Activated gamma-delta T cell treated with Interleukin-2 at 50 U/mL for 16 hours (primary cell): ENCODE measurements around the gene NDUFAF2.
"Not testable (repeated sequence)": the region's sequence is repeated elsewhere in the genome, so short reads cannot be mapped to it uniquely, and the experiment has no call there.

Experiments used
- DNase-seq: peaks from one replicate; pipeline ENCODE4 v3.0.0-alpha.2; 2020

NDUFAF2 gene

GRCh38 chr5:60944904-60945812 lies at the start of gene NDUFAF2, which contains the start of gene ERCC8:
Gene NDUFAF2 (plus strand): TSS chr5:60945205. CDS start chr5:60945256, 51 bp downstream.
Gene ERCC8 (minus strand): TSS chr5:60945070. CDS start chr5:60945008, 62 bp downstream.
- peak; percentile 82 for DNase-seq

DNA sequence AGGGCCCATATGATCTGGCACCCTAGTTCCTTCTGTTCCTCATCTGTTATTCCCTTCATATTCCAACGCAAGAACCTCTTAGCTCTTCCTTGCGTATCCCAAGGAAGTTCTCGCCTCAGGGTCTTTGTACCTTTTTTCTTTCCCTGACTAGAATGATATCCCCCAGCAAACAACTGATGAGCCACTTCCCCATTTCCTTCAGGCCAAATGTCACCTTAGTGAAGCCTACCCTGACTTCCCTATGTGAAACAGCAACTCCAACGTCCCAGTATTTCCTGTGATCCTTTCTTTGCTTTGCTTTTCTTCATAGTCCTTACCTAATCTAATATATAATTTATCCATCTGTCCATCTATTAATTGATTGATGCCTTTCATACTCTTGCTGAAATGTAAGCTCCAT lies 48.0 kb upstream of the NDUFAF2 start:
- no peak for DNase-seq

GRCh38 chr5:60903356-60903755 lies 41.6 kb upstream of the NDUFAF2 start:
- no peak for DNase-seq

GRCh38 chr5:60916646-60917045 lies 28.4 kb upstream of the NDUFAF2 start:
- DNase-seq, result no peak

DNA sequence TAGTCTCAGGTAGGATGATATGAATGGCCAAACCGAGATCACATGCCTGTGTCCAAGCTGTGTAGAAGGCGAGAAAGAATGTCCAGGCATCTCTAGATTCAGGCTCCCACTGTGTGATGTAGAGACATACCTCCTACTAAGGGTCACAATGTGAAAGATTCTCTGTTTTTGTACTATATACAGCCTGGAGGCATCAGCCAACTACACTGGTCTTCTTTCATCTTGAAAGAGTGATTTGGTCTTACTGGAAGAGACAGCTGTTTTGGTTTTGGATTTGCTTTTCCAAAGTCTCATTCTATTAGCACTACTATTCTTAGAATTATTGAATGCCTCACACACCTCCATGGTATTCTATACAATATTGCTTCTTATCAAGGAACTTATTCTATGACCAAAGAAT lies 26.5 kb upstream of the NDUFAF2 start:
- no peak for DNase-seq

GRCh38 chr5:60927450-60927849 lies 17.6 kb upstream of the NDUFAF2 start:
- DNase-seq, result no peak

- DNase-seq, result no peak
These were observed 16.0 kb upstream of the NDUFAF2 start for GRCh38 chr5:60929024-60929423.

DNA sequence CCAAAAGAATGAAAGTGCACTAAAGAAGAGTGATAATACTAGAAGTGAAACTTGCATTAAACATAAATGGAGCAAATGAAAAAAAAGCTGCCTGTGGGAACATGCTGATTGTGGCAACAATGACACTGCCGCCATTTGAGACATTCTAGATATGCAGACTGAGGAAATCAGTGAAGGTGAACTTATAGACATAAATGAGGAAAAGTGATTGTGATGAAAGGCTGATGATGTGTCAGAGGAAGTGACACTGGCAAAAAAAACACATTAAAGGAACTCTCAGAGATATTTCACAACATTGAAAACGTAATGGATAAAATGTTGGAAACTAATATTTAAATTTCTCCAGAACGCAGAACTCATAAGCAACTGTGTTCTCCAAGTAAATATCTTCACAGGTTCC lies 1.4 kb upstream of the NDUFAF2 start:
- DNase-seq, result no peak

- peak; percentile 25 for DNase-seq
These were observed 795 bp downstream of the NDUFAF2 start for GRCh38 chr5:60945813-60946187.

GRCh38 chr5:60948738-60949137 lies 3.7 kb downstream of the NDUFAF2 start:
- DNase-seq, result no peak

DNA sequence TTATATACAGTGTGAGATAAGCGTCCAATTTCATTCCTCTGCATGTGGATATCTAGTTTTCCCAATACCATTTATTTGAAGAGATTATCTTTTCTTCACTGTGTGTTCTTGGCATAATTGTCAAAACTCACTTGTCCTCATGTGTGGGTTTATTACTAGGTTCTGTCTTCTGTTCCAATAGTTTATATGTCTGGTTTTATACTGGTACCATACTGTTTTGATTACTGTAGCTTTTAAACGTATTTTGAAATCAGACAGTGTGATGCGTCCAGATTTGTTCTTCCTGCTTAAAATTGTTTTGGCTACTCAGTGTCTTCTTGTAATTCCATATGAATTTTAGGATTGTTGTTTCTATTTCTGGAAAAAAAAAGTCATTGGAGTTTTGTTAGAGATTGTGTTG lies 10.2 kb downstream of the NDUFAF2 start:
- DNase-seq, result no peak

- DNase-seq, result no peak
These were observed 13.1 kb downstream of the NDUFAF2 start for GRCh38 chr5:60958088-60958487.

DNA sequence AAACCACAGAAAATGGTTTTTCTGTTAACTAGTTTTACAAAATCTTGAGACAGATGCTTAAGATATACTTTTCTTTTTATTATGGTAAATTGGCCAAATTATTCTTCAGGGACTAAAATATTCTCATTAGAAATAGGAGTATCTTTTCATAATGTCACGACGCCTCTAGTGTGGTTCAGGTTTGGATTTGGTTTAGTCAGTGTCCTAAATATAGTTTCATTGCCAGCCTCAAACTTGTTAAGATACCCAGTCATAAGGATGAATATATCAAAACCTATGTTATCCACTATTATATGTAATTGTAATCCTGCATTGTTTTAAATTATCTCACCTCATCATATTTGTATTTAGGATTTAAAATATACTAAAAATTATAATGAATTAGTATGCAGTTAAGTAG lies 13.7 kb downstream of the NDUFAF2 start:
- no peak for DNase-seq

GRCh38 chr5:60959156-60959555 lies 14.2 kb downstream of the NDUFAF2 start:
- DNase-seq, result no peak

DNA sequence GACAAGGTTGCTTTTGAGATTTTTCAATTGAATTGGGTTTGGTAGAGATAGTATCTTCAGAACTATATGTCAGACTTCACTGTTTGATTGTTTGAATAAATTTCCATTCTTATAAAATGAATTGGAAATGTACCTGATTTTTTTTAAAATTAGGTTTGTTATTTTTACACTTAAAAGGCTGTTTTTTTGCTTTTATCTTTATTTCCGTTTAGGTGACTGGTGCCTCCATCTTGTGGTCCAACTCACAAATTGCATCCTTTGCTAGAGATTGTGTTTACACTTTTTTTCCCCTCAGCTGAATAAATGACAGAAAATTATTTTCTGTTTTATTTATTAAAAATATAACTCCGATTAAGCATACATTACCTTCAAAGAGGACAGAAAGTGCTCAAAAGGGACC lies 15.6 kb downstream of the NDUFAF2 start:
- no peak for DNase-seq

DNA sequence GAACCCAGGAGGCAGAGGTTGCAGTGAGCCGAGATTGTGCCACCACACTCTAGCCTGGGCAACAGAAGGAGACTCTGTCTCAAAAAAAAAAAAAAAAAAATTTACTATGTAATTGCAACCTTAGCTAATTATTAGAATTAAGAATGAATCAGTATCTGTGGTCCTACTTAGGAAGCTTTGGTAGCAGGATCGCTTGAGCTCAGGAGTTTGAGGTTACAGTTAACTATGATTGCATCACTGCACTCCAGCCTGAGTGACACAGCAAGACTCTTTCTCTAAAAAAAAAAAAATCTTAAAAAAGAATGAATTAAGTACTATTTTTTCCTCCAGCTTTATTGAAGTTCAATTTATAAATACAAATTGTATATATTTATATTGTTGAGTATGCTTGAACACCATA lies 16.7 kb downstream of the NDUFAF2 start:
- no peak for DNase-seq

DNA sequence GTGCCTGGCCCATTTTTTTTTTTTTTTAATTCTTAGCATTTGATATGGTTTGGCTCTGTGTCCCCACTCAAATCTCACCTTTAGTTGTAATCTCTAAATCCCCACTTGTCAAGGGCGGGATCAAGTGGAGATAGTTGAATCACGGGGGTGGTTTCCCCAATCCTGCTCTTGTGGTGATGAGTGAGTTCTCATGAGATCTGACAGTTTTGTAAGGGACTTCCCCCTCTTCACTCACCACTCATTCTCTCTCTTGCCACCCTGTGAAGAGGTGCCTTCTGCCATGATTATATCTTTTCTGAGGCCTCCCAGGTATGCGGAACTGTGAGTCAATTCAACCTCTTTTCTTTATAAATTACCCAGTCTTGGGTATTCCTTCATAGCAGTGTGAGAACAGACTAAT lies 27.2 kb downstream of the NDUFAF2 start:
- no peak for DNase-seq

- DNase-seq, result no peak
These were observed 33.1 kb downstream of the NDUFAF2 start for GRCh38 chr5:60977956-60978737.

- no peak for DNase-seq
These were observed 34.0 kb downstream of the NDUFAF2 start for GRCh38 chr5:60978968-60979367.

GRCh38 chr5:60980511-60980910 lies 35.5 kb downstream of the NDUFAF2 start:
- no peak for DNase-seq

GRCh38 chr5:60982127-60982526 lies 37.1 kb downstream of the NDUFAF2 start:
- not testable (repeated sequence) for DNase-seq

GRCh38 chr5:60989790-60990189 lies 44.8 kb downstream of the NDUFAF2 start:
- no peak for DNase-seq

GRCh38 chr5:60992871-60993270 lies 47.9 kb downstream of the NDUFAF2 start:
- DNase-seq, result no peak

GRCh38 chr5:60993425-60993824 lies 48.4 kb downstream of the NDUFAF2 start:
- DNase-seq, result no peak
